T-helper 22 cell (primary cell): ENCODE results near the gene BCAS3.
"Not testable (repeated sequence)": the region's sequence is repeated elsewhere in the genome, so short reads cannot be mapped to it uniquely, and the experiment has no call there.

ENCODE experiments used
- DNase-seq: peaks from one replicate; pipeline ENCODE4 v3.0.0-alpha.2; 2020; ENCODE audit warnings: low read depth

The BCAS3 gene

DNA sequence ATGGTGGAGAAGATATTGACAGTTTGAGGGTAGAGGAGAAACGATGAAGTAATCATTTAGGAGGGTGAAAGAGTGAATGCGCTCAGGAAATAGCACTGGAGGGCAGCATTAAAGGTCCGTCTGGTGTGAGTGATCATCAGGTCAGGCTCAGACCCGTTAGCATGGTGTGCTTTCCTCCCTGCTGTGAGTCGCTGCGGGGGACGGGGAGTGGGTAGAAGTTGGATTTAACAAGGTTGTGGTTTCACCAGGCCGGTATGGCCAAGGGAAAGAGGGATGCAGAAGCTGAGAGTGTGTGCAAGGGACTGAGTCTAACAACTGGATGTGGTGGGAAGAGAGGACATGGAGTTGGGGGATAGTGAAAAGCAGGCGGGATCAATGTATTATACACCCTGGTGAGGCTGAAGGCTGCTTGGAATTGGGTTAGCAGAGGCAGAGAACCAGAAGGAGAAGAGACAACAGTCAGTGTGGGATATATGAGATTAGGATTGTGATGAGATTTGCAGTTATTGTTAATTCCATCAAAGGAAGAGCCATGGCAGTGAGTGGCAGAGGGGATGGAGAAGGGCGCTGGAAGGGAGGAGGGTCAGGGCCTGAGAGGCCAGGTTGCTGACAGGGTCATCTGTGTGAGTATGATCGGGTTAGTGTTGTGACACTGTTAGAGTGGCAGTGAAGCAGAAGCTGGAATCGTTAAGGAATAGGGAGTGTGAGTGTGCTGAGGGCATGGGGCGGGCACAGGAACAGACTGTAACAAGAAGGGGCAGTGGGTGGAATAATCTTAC is 663.0 kb downstream of the BCAS3 start:
- DNase-seq = no peak

DNA sequence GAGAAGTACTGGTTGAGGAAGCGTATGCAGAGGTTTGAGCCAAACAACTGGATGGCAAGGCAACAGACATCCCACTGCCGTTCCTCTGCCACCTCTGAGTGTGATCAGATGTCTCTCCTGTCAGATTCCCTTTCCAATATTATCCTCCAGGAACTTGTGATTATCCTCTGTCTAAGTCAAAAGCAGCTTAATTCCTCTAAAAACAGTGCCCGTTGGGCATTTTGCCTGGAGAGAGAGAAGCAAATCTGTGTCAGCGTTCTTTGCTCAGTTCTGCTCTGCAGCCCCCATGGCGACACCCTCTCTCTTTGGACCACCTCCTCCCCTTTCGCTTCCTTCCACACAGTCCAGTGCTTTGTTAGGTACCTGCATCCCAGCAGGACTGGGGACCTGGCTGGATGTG is 665.9 kb downstream of the BCAS3 start:
- DNase-seq = no peak

DNA sequence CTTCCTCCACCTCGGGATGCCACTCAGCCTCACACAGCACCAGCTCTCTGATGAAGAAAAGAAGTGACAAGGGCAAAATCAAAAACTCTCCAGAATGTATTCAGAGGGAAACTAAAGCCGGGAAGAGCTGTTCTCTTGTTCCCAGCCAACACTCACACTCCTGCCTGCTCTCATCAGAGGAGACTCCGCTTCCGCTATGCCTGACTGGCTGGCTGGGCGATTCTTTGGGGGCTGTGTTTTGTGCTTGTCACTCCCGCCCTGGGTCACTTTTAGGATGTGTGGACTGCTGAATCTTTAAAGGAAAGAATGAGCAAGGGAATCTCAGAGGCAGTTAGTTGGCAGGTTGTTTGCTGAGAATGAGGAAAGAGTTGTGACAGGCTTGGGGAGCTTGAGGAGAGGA is 667.4 kb downstream of the BCAS3 start:
- DNase-seq = no peak

DNA sequence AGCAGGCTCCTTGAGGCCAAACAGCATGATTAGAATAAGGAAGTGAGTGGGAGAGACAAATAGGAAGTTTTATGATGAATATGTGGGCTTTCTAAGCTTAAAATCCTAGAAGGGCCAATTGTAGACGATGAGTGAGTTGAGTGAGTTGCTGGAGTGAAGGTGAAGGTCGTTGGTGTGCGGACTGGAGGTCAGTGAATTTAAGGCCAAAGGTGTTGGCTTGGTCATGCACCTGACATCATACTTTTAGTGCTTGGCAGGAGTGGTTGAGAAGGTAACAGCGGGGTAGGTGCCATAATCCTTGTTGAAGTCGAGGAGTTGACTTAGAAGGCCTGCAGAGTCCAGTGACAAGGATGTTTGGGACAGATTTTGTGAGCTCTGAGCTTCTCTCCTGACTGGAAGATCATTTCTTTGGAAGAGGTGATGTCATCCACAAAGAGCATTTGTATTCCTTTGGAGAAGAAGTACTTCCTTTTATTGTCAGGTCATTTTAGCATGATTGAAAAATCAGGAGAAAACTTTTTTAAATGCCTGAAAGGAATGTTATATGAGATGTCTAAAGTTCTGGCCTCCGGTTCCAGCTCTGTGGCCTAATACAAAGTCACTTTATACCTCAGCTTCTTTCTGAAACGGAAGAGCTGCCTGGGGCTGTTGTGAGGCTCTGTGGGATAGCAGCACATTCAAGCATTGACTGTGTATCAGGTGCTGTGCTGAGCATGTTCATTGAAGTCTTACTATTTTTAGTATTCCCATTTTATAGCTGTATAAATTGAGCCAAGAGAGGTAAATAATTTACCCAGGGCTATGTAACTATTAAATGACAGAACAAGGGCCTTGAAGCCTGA is 668.4 kb downstream of the BCAS3 start:
- DNase-seq = no peak

DNA sequence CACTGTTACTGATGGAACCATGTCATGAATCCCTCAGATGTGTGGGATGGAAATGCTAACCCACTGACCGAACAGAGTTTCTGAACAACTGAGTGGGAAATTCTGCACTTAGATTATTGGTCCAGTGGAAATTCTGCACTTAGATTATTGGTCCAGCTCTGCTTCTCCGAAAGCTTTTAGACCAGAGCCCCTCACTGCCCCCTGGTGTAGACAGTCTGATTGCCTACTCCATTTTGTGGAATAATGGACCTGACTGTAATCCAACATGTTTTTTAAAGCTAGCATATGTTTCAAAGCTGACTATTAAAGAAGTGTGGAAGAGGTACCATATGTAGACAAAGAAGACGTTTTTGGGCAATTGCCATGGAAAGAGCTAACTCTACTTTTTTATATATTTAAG is 671.7 kb downstream of the BCAS3 start:
- no peak for DNase-seq

DNA sequence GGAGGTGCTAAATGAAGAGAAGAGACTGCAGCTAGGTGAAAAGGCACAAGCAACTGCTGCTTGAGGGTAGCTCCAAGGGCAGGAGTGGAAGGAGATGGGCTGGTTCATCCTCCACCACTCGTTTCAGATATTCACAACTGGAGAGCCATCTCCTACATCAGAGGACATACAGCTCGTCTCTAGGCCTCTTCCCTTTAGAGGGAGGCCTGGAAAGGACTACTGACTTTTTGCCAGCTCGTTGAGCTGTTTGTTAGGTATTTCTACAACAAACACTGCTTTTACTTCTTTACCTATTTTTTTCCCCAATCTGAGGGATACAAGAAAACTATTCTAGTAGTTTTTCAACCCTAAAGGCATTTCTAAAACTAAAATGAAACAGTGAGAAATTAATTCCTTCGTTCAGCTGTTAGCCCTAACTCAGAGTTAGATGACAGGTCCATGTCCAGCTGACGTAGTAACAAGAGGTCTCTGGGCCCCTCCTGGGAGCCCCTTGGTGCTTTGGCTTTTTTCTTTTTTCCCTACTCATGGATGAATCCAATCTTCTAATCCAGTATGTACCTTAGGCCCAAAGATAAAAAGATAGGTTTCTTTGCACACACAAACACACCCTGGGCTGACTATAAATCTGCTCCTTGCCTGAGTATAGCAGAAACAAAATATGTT is 674.2 kb downstream of the BCAS3 start:
- no peak for DNase-seq

DNA sequence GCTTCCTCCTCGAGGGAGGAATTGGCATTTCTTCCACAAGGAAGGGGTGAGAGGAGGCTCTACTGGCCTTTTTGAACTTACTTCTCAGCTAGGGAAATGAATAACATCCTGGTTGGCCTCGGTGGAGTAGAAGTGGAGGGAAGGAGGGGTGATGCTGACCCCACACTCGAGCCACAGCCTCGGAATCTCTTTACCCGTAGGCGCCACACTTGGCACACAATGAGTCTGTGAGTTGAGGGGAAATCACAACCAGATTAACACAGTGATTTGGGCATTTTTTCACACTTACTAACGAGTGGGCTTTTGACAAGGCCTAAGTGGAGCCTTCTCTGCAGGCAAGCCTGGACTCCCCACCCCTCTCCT is 674.7 kb downstream of the BCAS3 start:
- DNase-seq = no peak

DNA sequence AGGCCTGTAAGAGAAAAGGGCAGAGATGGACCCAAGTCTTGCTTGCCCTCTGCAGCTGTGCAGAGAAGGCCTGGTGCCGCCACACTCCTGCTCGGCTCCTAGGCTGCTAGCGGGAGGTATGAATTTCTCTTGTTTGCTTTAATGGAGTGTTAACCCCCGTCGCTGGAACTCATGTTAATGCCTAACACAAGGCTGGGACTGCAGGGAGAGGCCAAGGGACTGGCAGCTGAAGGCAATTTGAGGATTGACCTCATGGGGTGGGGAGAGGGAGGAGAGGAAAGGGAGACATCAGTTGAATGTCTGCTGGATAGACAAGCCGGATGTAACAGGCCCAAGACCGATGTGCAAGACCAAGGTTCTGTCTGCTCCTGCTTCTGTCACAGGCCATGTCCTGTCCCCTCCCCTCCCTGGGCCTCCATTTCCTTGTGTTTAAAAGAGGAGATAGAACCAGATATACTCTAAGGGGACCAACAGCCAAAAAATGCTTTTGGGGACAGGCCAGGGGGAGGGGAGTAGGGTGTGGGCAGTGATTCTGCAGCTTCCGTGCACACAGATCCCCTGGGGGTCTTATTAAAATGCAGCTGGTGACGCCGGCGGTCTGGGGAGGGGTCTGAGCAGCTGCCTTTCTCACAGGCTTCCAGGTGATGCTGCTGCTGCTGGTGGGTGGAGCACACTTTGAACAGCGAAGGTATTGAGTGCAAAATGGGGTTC is 675.3 kb downstream of the BCAS3 start:
- DNase-seq = no peak

DNA sequence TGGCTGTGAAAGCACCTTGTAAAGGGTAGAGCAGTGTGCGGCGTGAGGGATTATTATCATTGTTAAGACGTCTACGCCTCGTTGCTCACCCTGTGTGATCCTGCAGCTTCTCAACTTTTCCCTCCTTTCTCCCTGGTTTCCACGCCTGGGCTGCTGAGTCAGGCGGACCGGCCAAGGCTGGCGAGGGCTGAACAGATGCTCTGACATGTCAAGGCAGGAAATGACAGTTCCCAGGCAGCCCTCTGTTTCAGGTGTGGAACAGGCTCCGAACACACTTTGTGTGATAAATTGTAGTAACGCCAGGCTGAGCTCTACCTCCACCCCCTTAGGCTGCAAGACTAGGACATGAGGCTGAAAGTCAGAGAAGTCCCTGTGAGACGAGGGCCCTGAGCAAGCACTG is 676.0 kb downstream of the BCAS3 start:
- DNase-seq = no peak

DNA sequence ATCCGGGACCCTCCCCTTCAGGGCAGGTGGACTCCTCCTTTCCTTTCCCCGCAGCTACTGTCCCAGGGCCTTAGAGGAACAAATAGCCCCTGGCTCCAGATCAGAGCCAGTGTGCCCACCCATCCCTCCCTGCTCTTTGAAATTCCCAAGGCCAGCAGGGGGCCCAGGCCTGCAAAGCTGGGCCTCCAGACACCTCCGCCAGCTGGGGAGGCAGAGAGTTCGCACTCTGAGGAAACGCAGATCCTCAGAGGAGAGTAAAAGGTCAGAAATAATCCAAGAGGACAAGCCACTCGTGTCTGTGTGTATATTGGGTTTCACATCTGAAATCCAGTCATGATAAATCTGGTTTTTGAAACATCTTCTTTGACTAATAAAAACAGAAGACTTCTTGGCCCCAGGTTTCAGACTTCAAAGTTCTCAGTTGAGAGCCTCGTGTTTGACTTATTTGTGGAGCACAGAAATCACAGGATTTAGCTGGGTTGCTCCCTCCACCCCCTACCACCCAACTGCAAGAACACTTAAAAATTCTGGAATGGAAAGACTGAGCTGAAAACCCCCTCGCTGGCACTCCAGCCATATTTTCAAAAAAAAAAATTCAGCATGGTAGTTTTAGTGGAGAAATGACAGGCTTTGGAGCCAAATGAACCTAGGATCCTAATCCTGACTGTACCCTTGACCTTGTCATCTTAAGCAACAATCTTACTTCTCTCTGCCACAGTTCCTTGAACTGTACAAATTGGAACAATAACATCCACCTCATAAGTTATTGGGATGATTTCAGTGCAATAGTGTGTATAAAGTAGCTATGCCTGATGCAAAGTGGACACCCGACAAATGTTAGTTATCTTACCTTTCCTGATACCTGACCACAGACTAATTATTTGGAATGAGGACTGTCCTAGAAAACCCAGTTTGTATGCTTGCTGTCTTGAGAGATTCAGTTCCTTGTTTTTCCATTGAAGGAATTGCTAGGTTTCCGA is 677.5 kb downstream of the BCAS3 start:
- no peak for DNase-seq

DNA sequence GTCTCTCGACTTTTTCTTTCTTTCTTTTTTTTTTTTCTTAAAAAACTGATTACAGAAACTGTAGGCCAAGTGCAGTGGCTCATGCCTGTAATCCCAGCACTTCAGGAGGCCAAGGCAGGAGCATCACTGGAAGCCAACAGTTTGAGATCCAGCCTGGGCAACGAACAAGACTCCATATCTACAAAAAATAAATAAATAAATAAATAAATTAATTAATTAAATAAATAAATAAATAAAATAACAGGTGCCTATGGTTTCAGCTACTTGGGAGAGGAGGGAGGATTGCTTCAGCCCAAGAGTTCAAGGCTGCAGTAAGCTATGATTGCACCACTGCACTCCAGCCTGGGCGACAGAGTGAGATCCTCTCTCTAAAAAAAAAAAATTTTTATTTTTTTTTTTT is 679.4 kb downstream of the BCAS3 start:
- DNase-seq = not testable (repeated sequence)

DNA sequence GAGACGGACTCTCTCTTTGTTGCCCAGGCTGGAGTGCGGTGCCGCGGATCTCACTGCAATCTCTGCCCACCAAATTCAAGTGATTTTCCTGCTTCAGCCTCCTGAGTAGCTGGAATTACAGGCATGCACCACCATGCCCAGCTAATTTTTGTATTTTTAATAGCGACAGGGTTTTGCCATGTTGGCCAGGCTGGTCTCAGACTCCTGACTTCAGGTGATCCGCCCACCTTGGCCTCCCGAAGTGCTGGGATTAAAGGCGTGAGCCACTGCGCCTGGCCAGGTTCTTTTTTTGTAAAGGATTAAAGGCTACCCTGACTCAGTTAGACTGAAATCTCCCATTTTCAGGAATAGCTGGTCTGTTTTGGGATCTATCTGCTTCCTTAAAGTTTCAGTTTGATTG is 681.9 kb downstream of the BCAS3 start:
- DNase-seq = not testable (repeated sequence)

DNA sequence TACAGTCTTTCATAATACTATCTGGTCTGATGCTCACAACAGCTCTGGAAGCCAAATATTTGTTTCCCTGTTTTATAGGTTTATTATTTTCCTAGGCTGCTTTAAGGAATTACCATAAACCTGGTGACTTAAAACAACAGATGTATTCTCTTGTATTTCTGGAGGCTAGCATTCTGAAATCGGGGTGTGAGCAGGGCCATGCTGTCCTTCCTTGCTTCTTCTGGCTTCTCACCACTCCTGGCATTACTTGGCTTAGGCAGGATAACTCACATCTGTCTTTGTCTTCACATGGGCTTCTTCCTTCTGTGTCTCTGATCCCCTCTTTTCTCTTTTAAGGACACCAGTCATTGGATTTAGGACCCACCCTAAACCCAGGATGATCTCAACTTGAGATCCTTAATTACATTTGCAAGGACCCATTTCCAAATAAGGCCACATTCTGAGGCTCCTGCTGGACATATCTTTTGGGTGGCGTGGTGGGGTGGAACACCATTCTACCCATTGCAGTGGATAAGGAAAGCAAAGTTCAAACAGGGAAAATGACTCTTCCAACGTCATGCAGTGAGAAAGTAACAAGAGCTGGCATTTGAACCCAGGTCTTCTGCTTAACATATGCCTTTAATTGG is 682.8 kb downstream of the BCAS3 start:
- no peak for DNase-seq

DNA sequence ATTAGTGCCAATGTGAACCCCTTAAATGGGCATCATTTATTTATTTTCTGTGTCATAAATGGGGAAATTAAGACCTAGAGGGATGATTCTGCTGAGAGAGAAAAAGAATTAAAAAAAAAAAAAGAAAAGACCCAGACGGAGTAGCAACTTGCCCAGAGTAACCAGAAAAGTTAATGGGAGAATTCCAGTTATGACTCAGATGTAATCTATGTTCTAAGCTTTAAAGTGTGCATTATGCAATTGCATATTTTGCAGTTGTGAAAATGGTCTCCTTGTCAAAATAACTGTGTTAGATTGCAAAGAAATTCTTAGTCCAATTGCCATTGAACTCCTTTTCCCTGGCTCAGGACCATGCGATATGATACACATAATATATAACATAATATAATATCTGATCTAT is 683.4 kb downstream of the BCAS3 start:
- no peak for DNase-seq

DNA sequence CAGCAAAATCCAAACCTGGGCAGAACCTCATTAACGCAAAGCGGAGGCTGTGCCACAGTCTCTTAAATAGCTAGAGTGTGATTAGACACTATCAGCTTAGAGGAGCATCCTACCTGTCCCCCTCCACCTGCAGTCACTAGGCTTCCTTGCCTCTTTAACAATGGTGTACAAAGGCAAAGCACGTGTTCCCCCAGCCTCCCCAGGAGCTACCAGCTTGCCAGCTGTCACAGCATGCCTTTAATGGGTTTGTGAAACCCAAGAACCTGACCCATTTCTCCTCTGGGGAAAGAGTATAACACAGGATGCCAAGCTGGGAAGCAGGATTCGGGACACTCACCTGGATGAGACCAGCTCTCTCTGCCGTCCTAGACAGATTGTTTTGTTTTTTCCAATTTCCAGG is 684.7 kb downstream of the BCAS3 start:
- DNase-seq = no peak

DNA sequence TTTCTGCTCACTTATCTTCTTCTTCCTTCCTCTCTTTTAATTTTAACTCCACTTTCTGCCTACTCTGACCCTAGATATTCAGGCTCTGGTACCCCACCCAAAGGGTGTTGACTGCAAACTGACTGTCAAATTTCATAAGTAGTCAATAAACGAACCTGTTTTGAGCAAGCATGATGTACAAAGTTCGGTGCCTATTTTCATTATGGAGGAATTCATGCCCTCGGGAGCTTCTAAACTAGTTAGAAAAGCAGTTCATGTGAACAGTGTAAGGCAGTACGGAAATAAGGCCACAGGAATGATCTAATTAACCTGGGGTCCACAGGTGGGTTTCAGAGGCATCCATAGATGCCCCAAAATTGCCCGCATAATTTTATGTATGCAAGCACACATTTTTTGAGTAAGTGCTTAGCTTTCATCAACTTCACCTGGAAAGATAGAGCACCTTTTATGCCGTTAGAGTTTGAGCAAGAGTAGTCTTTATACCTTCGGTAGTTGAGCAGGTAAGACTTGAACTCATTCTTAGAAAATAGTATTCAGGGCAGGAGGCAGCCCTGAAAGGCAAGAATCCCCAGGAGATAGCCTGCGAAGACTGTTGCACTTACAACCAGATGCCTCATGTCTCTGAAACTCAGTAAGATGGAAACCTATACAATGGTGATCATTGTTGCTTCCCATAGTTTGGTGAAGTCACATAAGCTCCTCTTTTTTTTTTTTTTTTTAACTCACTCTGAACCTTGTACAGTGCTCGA is 685.4 kb downstream of the BCAS3 start:
- DNase-seq = no peak

DNA sequence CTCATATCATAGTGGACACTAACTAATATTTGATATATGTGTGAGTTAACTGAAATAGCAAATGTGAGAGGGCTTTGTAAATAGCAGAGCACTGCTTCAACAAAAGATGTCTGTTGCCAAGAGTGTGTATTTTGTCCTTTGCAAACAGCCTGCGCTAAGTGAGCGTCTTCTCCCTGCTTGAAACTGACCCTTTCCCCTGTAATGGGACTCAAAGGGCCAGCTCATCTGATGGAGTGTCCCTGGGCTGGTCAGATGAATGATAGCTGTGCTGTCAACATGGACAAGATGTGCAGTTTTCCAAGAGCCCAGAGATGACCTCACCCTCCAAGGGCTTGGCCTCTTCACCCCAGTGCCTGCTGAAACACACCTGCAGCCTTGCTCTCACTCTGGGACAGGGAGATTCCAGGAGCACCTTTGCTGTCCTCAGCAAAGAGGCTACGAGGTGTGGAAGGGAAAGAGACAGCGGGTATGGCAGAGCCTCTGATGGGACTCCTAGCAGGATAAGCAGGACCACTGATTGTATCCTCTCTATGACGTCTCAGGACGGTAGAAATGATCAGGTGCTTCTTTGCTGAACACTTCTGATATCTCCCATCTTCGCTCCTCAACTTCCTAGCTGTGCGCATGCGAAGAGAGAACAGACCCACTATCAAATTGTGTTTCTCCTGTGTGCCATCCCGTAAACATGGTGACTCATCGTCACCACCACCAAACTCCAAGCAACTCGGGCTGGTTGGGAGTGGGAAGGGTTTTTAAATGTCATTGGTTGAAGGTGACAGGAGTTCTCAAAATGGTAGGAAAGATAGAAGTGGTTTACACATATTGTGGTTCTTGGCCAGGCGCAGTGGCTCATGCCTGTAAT is 686.2 kb downstream of the BCAS3 start:
- DNase-seq = no peak

DNA sequence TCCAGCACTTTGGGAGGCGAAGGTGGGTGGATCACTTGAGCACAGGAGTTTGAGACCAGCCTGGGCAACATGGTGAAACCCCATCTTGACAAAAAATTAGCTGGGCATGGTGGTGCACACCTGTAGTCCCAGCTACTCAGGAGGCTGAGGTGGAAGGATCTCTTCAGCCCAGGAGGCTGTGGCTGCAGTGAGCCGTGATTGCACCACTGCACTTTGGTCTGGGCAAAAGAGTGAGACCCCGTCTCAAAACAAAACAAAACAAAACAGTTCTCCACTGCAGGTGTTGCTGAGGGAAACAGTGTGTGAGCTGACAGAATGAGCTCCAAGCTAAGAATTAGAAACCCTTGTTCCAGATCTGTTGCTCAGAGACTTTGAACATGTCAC is 686.8 kb downstream of the BCAS3 start:
- DNase-seq = no peak
